ENCODE results near the gene GLIS1.

- TF ChIP-seq EZH2phosphoT487 (IDR thresholded peaks at IDR 0.05; ENCODE audit: borderline replicate concordance, low read length), result no peak
- no peak for TF ChIP-seq CTCF (IDR thresholded peaks at IDR 0.05; ENCODE audit: low read depth, low read length, poor library complexity, severe bottlenecking)
These were observed 240.3 kb downstream of the GLIS1 start for GRCh38 chr1:53498555-53499131.

Measured in DOHH2 (cell line).